Stomach smooth muscle (tissue), 2 donors: Measurements from ENCODE around the gene MXD4.

Experiments used
- H3K27ac ChIP-seq: one replicate; pipeline ENCODE4 v1.7.0; 2013; ENCODE audit warnings: mild to moderate bottlenecking, low read length, inconsistent platforms
- H3K27me3 ChIP-seq, 2 donors: one replicate each; pipeline ENCODE4 v1.7.0; 2013; ENCODE audit warnings: low read length in 2 of 2; ENCODE audit not compliant: insufficient read depth in 2 of 2, control insufficient read depth in 1 of 2
- H3K36me3 ChIP-seq, 2 donors: one replicate each; pipeline ENCODE4 v1.7.0; 2013; ENCODE audit warnings: low read length in 2 of 2; ENCODE audit not compliant: control insufficient read depth in 2 of 2, insufficient read depth in 2 of 2
- H3K4me1 ChIP-seq: one replicate; pipeline ENCODE4 v1.7.0; 2013; ENCODE audit warnings: low read length; ENCODE audit not compliant: control insufficient read depth, insufficient read depth
- H3K4me3 ChIP-seq, 2 donors: one replicate each; pipeline ENCODE4 v1.7.0; 2013; ENCODE audit warnings: low read length in 2 of 2
- H3K9ac ChIP-seq, 2 donors: one replicate each; pipeline ENCODE4 v1.7.0; 2013; ENCODE audit warnings: low read length in 2 of 2, mild to moderate bottlenecking in 1 of 2
- H3K9me3 ChIP-seq, 2 donors: one replicate each; pipeline ENCODE4 v1.7.0; 2013; ENCODE audit warnings: low read length in 2 of 2; ENCODE audit not compliant: control insufficient read depth in 2 of 2
- donor health status: healthy.
- donor health status: Pancreatic carcinoma.

Gene MXD4

GRCh38 chr4:2291705-2292645 is 30.1 kb upstream of the MXD4 start:
- no peaks in the 10 kb centered on the region for H3K4me1 ChIP-seq
- no peak overlapping the region for H3K4me3 ChIP-seq
- H3K27me3 ChIP-seq, result no peaks in the 10 kb centered on the region
- H3K27ac ChIP-seq, result no peak overlapping the region
- no peaks in the 10 kb centered on the region for H3K9me3 ChIP-seq
- no peaks in the 10 kb centered on the region for H3K36me3 ChIP-seq
- H3K9ac ChIP-seq, result no peak overlapping the region

DNA sequence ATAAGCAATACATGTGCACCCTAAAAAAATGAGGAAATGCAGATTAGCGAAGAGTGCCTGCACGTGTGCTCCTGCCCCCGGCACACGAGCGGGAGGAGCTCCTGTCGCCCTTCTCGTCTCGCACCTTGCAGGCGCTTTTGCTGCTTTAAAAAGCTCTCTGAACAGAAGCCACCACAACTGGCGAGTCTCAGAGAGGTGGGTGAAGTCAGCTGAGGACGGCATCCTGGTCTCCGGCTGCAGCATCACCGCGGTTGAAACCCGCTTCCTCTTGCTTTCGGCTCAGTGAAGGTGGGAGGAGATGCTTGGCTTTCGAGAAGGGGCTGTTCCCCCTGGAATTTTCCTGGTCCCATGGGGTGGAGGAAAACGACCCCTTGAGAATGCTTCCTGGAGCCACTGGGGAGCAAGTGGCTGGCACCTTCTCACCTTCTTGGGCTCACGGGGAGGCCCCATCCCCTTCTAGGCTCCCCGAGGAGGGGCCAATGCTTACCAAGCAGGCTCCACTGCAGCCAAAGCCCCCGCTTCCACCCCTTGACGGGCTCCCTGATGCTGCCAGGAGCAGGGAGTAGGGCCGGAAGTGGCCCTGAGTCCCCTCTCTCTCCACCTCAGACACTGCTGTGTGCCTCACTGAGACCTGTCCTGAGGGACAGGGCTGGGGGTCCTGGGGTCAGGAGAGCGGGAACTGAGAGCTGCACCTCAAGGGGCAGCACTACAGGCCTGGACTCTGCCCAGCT is 29.2 kb upstream of the MXD4 start:
- Histone ChIP-seq H3K4me1 (no peaks in the 10 kb centered on the region), H3K27me3 (no peaks in the 10 kb centered on the region), H3K4me3 (no peak overlapping the region), H3K36me3 (no peaks in the 10 kb centered on the region), H3K9me3 (no peaks in the 10 kb centered on the region), H3K9ac (no peak overlapping the region), H3K27ac (no peak overlapping the region)

DNA sequence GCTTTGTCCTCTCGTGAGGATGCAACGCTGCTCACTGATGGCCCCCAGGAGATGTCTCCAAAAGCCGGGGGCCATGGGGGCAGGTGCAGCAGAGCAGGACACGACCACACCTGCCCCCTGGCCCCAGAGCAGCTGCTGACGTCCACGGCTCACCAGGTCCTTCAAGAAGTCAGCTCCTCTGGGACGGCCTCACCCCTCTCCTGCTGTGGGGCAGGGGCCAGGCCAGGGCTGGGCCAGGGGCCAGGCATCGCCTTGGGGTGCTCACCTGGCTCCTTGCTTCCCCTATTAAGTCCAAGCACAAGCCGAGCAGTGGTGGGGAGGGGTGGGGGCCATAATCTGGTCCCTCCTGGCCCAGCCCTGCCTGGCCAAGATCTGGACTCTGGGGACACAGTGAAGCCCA is 28.6 kb upstream of the MXD4 start:
- no peak overlapping the region for H3K27ac ChIP-seq

DNA sequence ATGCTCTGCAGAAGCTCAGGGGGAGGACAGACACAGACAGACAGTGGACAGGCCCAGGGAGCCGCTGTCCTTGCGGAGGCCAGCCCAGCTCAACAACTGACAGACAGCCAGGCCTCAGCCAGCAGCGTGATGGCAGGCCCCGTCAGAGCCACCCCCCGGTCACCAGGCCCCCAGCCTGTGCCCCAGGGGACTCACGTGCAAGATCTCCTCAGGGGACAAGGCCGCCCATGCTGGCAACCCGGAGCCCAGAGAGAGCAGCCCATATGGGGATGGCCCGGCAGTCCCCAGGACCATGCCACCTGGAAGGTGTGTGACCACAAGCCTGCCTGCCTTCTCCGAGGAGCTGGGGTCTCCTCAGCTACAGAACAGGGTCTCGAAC is 28.0 kb upstream of the MXD4 start:
- no peaks in the 10 kb centered on the region for H3K9me3 ChIP-seq
- no peak overlapping the region for H3K27ac ChIP-seq
- H3K9ac ChIP-seq, result no peak overlapping the region
- no peak overlapping the region for H3K4me3 ChIP-seq
- H3K4me1 ChIP-seq, result no peaks in the 10 kb centered on the region
- H3K36me3 ChIP-seq, result no peaks in the 10 kb centered on the region
- no peaks in the 10 kb centered on the region for H3K27me3 ChIP-seq

More for the DNA sequence above, 28.6 kb upstream of the MXD4 start:
- no peaks in the 10 kb centered on the region for H3K36me3 ChIP-seq
- H3K27me3 ChIP-seq, result no peaks in the 10 kb centered on the region
- H3K9me3 ChIP-seq, result no peaks in the 10 kb centered on the region
- no peaks in the 10 kb centered on the region for H3K4me1 ChIP-seq
- H3K9ac ChIP-seq, result no peak overlapping the region
- no peak overlapping the region for H3K4me3 ChIP-seq

DNA sequence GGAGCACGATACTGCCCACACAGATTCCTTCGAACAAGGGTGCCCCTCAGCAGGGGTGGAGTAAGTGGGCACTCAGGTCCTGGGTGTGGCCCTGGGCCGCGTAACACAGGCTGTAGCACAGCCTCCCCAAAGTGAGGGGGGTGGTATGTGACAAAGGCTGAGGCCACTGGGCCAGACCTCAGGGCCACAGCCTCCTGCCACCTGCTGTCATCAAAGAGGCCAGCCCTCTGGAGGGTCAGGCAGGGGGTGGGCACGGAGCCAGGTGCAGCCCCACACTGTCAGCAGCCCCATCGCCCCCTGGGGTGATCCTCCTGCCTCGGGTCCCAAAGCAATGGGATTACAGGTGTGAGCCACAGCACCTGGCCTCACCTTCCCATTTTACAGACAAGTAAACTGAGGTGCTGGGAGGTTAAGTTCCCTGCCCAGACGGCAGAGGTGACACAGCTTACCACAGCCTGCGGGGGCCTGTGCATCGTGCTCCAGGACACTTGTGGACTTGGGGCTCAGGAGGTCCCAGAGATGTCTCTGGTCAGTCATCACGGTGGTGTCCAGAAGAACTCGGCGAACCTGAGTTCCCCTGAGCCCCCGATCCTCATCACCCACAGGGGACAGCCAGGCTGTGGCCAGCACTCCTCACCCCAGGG is 27.5 kb upstream of the MXD4 start:
- Histone ChIP-seq H3K4me1 (no peaks in the 10 kb centered on the region), H3K27ac (no peak overlapping the region), H3K27me3 (no peaks in the 10 kb centered on the region), H3K4me3 (no peak overlapping the region), H3K9ac (no peak overlapping the region), H3K9me3 (no peaks in the 10 kb centered on the region), H3K36me3 (no peaks in the 10 kb centered on the region)

DNA sequence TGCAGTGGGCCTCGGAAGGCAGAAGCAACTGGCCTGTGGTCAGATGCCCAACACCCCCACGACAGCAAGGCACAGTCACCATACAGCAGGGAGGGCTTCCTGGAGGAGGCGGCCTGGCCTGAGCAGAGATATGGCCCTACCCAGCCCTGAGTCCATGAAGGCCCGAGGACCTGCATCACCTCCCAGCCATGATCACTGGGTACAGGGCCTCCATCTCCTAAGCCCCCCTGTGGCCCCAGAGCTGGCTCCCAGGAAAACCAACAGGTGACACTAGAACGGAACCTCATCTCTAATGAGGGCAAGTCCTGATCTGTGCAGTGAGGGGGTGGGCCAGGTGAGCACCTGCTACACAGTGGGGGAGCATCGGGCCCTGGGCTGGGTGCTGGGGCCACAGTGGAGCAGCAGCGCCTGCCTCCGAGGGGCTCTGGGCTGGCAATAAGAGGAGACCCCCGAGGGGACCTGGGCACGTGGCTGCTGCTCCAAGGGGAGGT is 26.2 kb upstream of the MXD4 start:
- Histone ChIP-seq H3K9me3 (no peaks in the 10 kb centered on the region), H3K27me3 (no peaks in the 10 kb centered on the region), H3K36me3 (no peaks in the 10 kb centered on the region), H3K4me1 (no peaks in the 10 kb centered on the region), H3K9ac (no peak overlapping the region), H3K27ac (no peak overlapping the region), H3K4me3 (no peak overlapping the region)

GRCh38 chr4:2287594-2287915 is 25.6 kb upstream of the MXD4 start:
- no peaks in the 10 kb centered on the region for H3K4me1 ChIP-seq
- H3K27me3 ChIP-seq, result no peaks in the 10 kb centered on the region

DNA sequence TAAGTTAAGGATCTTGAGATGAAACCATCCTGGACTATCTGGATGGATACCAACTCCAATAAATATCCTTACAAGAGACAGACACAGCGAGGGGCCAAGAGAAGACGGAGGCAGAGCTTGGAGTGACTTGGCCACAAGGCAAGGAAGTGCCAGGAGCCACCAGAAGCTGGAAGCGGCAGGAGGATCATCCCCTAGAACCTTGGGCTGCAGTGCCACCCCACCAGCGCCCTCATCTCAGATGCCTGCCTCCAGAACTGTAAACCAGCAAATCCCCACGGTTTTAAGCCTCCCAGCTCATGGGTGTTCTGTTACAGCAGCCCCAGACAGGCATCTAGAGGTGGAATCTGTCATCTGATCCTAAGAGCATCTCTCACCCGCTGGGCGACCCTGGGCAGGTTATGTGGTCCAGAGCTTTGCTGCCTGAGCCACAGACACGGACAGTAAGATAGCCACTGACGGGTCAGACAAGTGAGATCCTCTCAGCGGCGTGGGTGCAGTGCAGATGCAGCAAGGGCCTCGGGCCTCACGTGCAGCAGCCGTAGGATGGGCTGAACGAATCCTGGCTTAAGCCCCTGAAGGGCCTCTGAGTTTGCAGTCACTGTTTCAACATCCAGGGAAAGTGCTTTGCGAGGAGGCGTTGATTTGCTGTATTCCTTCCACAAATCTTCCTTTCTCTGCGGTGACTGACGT is 25.1 kb upstream of the MXD4 start:
- H3K9ac ChIP-seq, result no peak overlapping the region
- no peak overlapping the region for H3K27ac ChIP-seq
- no peaks in the 10 kb centered on the region for H3K9me3 ChIP-seq
- no peak overlapping the region for H3K4me3 ChIP-seq
- no peaks in the 10 kb centered on the region for H3K36me3 ChIP-seq
- no peaks in the 10 kb centered on the region for H3K27me3 ChIP-seq
- no peaks in the 10 kb centered on the region for H3K4me1 ChIP-seq

More at GRCh38 chr4:2287594-2287915, 25.6 kb upstream of the MXD4 start:
- H3K9me3 ChIP-seq, result no peaks in the 10 kb centered on the region
- no peak overlapping the region for H3K4me3 ChIP-seq
- no peaks in the 10 kb centered on the region for H3K36me3 ChIP-seq
- H3K9ac ChIP-seq, result no peak overlapping the region
- H3K27ac ChIP-seq, result no peak overlapping the region

- no peaks in the 10 kb centered on the region for H3K4me1 ChIP-seq
Measured at GRCh38 chr4:2285613-2286381, 23.9 kb upstream of the MXD4 start.

More at GRCh38 chr4:2285613-2286381, 23.9 kb upstream of the MXD4 start:
- H3K9ac ChIP-seq, result no peak overlapping the region
- no peak overlapping the region for H3K27ac ChIP-seq
- H3K9me3 ChIP-seq, result no peaks in the 10 kb centered on the region
- no peaks in the 10 kb centered on the region for H3K36me3 ChIP-seq
- H3K27me3 ChIP-seq, result no peaks in the 10 kb centered on the region
- H3K4me3 ChIP-seq, result no peak overlapping the region
